Measurements from ENCODE around the gene CHST5.

GRCh38 chr16:75501359-75501758 is 34.5 kb downstream of the CHST5 start:
- TF ChIP-seq CTCF (IDR thresholded peaks at IDR 0.05; ENCODE audit: poor library complexity) (no peak), EZH2 (IDR thresholded peaks at IDR 0.05; ENCODE audit: borderline replicate concordance) (no peak)

Data from hepatocyte (in vitro differentiated cells).